HG03571 (cell line): ENCODE data around the gene SIX6.

ENCODE experiments used
- ATAC-seq: cut with Tn5 transposase; IDR thresholded peaks from one replicate; pipeline ENCODE4 v1.9.1; 2021; ENCODE audit not compliant: unreplicated experiment

SIX6 gene

DNA sequence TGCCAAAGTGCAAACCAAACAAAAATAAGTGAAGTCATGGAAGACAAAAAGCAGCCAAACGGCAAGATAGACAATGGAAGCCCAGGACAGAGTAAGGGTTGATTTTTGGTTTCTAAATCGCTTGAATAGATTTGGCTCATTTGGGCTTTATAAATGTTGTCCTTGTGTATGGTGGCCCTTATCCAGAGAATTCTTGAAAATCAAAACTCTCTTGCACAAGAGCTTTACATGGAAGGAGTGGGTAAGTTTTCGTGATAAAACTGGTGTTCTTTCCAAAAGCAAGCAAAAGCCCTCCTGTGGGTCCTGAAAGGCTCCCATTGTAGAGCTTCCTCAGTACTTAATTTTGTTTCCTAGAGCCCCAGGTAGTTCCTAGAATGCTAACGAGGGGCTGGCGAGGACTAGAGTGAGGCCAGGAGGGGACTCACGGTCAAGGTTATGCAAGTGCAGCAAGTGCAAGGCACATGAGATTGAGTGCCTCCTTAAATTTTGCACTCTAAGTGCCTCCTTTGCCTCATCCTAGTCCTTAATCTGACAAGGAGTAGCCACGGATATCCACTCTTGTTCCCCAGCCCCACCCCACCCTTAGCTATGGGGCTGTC is 4.1 kb downstream of the SIX6 start:
- no peak for ATAC-seq

DNA sequence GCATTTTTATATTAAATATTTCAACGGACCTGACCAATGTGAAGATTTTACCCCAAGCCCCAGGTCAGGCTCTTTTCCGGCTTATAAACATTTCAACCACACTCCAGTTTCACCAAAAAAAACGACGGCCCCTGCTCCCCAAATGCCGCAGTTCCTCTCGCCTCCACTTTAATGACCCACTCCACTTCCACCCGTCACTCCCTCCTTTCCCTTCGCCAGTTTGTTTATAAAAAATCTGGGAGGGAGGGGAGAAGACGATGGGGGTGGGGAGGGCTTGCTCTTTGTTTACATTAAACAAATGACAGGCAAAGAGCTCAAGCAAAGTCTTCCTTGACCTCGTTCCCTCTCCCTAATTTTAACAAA is 5.4 kb downstream of the SIX6 start:
- no peak for ATAC-seq

DNA sequence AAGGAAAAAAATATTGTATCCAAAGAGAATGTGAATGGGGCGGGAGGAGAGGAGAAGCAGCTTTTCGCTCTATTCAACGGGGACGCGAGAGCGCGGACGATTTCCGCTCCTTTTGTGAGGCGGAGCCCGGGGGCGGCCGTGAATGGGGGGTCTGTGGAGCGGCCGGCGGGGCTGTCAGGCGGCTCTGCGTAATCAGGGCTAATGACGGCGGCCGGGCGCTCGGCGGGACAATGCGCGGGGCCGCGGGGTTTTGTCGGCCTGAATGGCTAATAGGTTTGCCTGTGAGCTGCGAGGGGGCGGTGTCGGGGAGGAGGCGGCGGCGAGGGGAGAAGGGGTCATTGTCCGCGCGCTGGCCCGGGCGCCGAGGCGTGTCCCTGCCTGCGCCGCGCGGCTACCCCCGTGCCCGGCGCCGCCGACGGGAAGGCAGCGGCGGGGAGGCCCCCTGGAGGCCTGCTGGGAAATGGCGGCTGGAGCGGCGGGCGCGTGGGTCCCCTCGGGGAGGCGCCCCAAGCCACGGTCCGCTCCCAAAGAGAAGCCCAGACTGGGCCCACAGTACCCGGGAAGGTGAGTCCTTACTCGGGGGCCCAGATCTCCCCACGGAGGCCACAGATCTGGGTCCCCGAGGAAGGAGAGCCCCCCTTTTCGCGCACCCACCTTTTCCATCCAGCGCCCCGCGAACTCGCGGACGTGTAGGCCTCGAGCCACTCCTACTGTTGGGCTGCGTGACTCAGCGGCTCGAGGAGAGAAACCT is 6.0 kb downstream of the SIX6 start:
- no peak for ATAC-seq

DNA sequence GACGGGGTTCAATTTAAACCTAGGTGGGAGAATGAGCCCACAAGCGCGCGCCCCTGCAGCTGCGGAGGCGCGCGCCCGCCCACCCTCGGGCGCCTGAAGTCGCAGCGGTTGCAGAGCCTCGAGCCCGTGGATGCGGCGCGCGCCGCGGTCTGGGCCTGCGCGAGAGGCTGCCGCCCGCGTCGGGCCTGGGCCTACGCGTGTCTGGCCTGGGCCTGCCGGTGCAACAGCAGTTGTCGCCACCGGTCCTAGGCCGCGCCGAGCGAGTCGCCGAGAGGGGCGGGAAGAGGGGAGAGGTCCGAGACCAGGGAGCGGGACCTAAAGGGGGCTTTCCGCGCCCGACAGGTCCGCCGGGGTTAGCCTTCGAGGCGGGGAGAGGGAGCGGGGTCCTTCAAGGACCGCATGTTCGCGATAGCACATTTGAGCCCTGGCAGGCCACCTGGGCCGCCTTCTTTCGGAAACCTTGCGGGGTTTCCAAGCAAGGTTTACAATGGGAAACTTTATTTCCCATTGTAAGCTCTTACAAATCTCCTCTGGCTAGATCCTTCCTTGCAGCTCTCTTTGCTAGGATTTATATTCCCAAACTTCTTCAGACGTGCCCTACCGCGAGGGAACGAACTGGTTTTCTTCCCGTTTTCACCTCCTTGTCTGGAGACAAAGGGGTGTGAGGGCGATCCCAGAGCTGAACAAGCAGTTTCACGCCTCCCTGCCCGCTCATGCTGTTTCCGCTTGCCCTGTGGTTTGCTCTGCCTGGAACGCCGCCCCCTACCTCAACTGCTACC is 6.8 kb downstream of the SIX6 start:
- no peak for ATAC-seq

- ATAC-seq: no peak
Observed at GRCh38 chr14:60532442-60532841, 23.5 kb downstream of the SIX6 start.

- no peak for ATAC-seq
Observed at GRCh38 chr14:60537663-60538062, 28.7 kb downstream of the SIX6 start.

GRCh38 chr14:60544659-60545058 is 35.7 kb downstream of the SIX6 start:
- ATAC-seq: no peak

DNA sequence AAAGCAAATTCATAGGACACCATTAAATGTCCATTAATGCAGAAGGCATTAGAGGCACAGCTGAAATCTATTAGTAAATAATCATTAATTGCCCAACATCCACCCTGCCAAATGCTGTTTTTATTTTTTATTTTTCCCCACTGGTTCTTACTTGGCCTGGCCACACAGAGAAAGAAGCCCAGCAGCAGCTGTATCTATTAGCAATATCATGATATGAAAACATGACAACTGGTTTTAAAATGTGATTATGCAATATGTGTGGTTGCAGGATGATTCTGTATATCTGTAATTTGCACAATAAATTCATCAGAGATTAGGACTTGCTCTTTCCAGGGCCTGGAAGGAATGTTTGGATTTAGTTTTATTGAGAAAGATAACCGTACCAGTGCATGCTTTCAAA is 44.9 kb downstream of the SIX6 start:
- no peak for ATAC-seq

GRCh38 chr14:60561845-60562746 is 53.1 kb downstream of the SIX6 start:
- ATAC-seq: no peak
